NCI-H2029 treated with DMSO at 0.1 percent for 48 hours (cell line): ENCODE data around the gene SEC22C.

ENCODE experiments used
- DNase-seq: peaks from one replicate; lab custom pipeline; 2025; lab: John Stamatoyannopoulos, UW

Gene SEC22C

DNA sequence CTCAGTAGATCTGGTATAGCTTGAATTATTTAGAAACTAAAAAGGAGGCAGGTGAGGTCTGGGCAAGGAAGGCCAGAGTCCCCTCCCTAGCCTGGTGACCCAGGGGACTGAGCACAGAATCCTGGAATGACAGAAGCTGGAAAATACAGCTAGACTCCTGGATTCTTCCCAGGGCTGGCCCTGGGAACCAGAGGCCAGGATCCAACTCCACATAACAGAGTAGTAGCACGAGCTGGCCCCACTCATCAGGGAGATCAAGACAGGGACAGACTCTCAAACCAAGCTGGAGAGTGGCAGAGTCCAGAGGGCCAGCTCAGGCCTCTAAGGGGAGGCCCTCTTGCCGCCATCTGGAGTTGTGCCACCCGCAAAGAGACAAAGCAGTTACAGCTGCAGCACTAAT is 68.6 kb downstream of the SEC22C start:
- DNase-seq, result no peak

DNA sequence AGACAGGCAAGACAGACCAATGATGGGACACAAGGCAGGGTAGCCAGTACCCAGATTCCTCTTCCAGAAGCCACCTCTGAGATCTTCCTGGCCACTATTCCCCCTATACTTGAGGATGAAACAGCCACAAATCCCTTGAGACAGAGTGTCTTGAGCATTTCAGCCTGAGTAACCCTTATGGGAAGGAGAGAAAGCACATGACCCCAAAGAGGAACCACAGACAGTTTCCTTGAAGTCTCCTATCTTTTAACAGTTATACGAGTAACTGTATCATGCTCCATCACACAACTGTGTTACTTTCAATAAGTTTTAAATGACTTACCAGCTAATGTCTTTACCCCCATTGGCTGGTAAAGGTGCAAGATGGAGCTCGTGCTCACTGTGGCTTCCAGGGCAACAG is 70.0 kb downstream of the SEC22C start:
- DNase-seq, result no peak

DNA sequence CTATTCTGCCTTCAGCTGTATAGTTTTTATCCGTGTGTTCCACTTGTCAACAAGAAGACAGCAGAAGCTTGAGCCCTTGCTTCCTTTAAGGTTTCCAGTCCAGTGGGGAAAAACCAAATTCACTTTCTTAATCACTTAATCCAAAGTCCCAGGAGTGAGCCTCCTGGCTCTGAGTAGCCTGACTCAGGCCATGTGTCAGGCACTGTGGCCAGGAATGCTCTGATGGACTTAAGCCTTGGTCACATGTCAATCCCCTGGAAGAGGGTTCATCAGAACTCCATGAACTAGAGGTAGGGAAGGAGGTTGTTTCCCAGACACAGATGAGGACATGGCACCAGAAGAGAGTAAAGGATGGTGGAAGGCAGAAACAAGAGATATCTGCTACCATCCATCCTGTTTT is 70.6 kb downstream of the SEC22C start:
- DNase-seq, result no peak

DNA sequence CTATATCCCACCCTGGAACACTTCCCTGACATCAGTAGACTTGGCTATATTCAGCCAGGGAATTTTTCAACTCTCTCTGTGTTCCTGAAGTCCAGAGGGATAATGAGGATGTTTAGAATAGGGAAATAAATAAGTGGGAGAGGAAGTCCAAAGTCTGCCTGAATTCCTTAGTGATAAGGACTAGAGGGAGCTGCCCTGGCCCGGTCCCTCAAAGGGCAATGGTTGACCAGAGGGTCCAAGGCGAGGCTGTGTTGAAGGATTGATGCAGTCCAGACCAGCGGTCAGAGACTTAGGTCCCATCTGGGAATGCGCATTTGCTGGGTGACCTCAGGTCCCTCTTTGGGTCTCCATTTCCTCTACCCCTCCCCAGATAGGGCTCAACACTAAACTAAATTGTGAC is 71.4 kb downstream of the SEC22C start:
- DNase-seq, result no peak

DNA sequence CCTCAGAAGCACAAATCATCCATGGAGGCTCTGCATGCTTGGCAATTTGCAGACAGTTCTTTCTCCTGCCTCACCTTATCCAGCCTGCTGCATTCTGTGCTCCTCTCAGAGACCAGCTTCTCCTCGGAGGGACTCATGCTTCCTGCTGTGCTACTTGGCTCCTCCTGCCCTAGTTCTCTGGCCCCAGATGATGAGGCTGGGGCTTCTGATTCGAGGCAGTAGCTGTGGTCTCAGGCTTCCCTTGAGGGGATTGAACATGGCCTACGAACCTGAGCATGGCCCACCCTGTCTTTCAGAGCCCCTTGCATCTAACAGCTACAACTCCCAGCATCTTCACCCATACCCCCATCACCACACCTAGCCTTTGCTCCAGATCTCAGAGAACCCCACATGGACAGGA is 72.7 kb downstream of the SEC22C start:
- DNase-seq, result no peak

DNA sequence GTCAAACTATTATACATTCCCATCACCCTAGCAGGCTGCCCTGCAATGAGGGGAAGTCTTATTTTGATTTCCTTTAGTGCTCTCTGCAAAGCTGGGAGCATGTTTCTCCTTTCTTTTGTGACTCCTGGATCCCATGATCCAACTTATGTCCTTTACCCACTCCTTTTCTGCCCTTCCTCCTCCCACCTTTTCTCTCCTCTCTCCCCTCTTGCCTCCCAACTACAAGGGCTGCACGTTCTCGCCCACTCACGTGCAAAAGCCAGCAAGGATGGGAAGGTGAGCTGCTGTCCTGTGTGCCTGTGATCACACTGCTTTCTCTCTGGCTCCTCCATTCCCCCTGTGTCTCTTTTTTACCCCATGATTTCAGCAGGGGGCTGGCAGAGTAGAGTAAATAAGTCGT is 73.2 kb downstream of the SEC22C start:
- DNase-seq, result no peak

DNA sequence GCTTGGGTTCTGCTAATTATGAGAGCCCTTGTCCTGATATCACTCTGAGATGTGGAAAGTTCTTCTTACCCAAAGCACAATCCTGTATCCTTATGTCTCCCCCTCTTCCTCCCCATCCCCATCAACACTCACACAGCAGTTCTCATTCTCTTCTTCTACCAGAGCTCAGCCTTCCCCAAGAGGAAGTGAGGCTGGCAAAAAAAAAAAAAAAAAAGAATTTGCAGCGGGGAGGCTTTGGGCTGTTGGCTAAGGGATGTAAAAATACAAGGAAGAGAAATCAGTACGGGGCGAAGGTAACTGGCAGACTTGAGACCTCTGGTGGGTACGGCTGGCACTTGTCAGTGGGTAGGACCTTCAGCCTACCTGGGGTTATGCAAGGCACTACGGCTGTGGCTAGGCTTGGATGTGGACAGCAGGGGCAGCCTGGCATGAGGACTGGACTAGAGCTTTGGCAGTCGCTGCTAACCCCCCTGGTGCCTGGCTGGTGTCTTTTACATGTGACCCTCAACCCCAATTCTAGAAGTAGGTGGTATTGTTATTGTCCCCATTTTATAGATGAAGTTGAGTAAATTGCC is 73.9 kb downstream of the SEC22C start:
- no peak for DNase-seq

DNA sequence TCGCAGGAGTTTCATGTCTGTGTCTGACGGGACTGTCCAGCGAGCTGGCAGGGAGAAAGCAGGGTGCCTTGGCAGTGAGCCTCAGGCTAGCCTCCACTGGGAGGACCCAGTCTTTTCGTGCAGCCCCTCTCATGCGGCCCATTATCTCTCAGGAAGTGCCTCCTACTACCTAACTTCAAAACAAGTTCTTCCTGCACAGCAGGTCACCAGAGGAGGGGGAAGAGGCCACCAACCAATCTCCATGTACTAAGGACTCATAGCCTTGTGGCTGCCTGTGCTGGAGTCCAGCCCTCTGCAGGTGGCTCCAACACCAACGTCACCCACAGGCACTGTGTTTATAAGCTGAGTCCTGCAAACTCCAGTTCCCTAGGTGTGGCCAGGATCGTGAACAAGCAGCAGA is 74.5 kb downstream of the SEC22C start:
- no peak for DNase-seq

DNA sequence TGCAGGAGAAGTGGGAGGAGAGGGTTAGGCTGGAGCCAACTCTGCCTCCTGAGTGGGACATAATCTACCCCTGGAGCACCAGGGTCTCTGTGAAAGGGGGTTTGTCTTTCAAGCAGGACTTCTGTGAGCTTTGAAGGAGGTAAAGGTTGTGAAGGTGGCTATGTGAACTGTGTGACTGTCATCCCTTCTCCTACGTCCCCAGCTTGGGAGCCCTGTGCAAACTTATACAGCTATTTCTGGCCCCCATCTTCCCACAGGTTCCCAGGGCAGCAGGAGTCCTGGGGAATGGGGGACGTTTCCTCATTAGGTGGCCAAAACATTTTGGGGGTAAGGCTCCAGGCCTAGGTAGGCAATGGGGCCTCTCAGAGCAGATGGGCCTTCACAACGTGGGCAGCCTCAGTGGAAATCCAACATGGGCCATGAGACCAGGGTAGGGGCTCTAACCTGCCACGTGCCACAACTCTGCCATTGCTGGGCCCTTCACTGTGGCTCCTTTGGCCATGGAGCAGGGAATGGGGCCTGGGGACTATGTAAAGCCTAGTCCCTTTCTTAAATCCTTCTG is 75.8 kb downstream of the SEC22C start:
- DNase-seq, result no peak

DNA sequence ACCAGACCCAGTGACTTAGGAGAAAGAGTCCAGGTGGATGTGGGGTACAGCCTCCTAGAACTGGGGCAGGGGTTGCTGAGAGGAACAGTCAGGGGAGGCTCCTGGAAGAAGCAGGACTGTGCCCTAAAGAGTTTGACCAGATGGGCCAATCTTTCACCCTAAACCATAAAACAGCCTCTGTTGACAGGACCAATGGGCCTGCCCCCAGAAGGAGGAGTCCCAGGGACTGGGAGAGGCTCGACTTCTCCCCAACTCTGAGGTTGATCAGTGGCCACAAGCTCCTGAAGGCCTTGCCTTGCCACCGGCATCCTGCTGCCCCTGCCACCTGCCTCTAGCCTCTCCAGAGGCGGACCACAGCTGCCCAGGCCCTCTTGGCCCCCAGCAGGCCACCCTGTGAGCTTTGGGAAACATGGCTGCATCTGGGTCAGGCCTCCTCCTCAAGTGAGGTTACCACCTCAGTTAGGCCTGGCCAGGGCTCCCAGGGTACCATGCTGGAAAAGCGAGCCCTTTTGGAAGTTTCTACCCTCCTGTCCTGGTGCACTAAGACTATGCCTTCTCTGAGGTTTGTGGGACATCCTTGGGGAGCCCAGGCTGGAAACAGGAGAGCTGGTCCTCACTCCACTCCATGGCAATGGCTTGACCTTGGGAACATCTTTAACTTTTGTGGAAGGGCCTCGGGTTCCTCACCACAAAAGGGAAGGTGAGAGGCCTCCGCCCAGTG is 76.5 kb downstream of the SEC22C start:
- DNase-seq, result no peak

DNA sequence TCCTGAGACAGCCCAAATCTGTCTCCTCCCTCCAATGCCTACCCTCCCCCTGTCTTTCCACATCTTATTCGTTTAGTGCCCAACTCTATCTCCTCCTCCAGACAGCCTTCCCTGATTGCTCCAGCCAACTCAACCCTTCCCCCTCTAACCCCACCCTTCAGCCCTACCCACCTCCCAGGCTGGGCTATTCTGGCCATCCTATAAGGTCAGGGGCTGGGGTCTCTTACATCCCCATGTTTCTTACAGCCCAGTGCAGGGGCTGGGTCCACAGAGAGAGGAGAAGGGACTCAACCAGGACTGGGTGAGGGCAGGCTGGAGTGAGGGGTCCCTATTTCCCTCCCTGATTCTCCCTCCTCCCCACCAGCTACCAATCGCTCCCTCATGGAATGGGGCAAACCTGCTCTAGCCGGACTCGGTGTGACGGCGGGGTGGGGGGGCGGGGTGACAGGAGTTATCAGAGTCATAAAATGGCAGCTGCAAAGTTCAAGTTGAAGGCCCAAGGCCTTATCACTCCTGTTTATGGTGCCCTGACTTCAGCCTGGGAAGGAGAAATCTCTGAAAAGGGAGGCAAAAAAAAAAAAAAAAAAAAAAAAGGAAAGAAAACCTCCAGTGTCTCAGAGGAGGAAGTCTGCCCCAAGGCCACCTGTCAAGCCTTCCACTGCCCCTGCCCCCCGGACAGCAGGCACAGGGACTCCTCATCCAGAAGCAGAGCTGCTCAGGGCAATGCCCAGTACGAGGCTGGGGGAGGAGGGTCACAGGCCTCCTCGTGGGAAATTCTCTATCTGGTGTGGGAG is 77.2 kb downstream of the SEC22C start:
- no peak for DNase-seq

DNA sequence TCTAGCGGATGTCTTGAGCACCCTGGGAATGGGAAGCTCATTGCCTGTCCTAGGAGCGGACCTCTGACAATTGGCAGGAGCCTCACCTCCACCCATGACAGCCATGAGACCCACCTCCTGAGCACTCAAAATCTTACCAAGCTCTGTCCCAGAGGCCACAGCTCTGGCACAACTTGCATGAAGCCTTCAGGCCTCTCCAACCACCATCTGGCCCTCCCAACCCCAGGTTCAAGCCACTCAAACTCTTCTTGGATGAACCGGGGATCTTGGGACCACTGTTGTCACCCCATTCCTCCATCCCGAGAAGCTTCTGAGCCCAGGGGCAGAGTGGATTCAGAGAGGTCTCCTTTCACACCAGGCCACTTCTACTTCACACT is 77.8 kb downstream of the SEC22C start:
- DNase-seq, result no peak

DNA sequence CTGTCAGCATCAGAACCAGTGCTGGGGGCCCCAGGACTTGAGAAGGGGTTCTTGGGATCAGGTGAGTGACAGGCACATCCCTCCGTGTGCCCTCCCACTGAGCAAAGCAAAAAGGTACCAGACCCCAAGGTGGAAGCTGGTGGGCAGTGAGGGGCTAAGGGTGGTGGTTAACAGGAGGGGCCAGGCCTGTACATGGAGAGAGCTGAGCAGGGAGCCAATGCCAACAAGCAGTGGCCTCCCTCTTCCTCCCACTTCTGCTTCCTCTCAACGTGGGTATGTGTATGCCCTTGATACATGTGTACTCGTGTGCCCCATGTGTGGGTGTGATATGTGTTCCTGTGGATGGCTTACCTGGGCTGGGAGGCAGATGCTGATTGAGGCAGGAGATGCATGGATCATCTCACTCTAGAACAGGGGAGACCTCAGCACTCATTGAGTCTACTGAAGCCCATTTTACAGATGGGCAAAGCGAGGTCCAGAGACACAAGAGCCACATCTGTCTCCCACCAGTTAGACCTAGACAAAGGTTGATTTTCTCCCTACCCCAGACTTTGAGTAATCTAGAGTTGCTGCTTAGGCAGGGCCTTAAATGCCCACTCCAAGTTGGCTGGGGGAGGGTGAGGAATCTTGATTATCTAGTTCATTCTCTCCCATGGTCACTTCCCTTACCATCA is 78.4 kb downstream of the SEC22C start:
- no peak for DNase-seq

DNA sequence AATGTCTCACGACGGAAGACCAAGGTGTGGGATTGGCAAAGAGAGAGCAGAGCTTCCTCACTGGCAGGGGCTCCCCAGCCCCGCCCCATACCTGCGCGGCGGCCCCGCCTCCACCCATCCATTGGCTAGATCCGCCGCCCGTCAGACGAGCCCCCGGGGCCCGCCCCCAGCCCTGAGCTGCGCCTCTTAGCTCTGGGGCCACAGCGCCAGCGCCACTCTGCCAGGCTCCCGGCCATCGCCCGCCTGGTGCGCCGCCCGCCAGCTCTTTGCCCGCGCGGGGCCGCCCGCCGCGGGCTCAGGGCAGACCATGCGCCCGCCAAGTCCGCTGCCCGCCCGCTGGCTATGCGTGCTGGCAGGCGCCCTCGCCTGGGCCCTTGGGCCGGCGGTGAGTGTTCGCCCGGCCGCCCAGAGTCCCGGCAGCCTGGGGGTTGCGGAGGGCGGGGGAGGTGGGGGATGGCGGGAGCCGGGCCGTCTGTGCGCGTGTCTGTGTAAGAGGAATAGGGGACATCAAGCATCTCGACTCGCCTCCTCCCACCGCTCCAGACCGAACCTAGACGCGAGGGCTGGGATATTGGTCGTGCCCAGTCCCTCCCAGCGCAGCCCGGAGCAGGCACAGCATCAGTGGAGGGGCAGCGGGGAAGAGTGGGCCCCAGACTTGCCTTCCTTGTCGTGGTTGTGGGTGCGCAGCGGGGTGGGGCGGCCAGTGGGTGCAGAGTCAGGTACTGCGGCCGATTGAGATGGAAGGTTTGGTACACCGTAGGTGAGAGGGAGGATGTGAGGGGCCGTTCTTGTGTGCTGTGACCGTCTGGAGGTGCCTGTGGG is 79.1 kb downstream of the SEC22C start, which contains the start of gene VIPR1:
Gene VIPR1, plus strand, starts transcription at position 215 of the 822 bp plus-strand sequence. Its CDS starts 93 bp downstream, at position 308.
- peak; percentile 72 for DNase-seq

DNA sequence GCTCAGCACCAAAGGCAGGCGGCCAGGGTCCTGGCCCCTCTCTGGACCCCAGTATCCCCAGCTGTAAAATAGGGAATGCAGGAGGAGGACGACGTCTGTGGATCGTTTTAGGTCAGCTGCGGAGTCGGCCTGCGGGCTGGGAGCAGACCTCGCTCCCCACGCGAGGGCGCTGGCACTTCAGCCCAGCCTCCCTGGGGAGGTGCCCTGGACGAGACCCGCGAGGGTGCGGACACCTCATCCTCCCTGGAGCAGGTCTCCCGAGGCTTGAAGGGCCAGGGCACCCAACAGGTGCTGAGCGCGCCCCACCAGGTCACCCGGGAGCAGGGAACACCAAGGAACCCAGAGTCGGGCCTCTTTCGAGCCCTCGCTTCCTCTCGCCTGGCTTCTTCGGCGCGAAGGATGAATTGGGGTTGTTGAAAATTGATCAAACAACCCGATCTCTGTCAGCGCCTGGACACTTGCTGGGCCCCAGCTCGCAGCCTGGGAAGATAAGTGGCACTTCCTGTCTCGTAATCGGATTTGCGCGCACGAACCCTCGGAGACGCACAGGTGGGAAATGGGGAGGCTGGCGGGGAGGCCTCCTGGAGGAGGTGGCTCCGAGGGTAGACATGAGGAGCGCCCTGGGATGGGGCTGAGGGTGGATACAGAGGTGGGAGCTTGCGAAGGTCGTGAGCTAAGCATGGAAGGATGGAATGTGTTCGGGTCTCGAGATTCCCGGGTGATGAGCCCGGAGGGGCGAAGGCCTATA is 79.9 kb downstream of the SEC22C start:
- no peak for DNase-seq

DNA sequence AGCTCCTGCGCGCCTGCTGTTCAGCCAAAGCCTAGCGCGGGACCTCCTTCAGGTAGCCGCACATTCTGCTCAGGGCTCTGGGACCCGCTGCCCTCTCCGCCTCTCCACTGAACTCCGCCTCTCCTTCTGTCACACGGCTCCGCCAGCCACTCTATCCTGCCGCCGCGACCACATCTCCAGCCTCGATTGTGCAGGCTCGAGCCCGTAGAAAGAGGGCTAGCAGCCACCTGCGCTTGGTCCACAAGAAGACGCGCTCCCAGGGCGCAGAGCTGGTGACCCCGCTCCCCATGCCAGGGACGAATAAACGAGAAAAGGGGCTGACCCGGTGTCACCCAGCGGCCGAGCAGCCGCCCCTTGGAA is 80.5 kb downstream of the SEC22C start:
- no peak for DNase-seq

DNA sequence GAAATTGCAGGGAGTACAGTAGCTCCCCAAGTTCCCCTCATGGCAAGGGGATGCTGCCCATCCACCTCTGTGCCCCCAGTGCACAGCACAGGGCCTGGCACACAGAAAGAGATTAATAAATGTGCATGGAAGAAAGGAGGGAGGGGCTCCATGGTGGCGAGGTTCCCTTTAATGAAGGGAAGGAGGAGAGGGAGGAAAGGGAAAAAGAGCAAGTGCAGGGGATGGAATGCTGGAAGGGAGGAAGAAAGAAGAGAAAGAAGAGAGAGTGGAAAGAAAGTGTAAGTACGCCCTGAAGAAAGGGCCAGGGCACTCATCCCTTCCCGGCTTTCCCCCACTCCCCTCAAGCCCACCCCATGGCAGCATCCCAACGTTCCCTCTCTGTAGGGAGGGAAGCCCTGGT is 80.9 kb downstream of the SEC22C start:
- DNase-seq, result no peak

DNA sequence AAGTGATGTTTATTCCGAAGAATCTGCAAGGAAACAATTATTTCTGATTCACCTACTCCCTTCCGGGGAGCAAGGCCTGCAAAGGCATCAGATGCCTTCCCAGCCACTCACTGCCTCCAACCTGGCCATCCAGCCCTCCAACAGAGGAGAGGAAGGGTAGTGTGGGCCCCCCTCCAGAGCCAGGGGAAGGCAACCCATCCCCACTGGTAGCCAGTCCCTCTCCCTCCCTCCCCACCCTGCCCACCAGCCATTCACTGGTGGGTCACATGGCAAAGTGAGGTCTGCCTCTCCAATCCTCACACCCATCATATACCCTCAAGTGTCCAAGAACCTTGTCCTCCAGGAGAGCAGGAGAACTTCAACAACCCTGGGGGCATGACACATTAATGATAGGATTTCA is 81.7 kb downstream of the SEC22C start:
- DNase-seq, result no peak

DNA sequence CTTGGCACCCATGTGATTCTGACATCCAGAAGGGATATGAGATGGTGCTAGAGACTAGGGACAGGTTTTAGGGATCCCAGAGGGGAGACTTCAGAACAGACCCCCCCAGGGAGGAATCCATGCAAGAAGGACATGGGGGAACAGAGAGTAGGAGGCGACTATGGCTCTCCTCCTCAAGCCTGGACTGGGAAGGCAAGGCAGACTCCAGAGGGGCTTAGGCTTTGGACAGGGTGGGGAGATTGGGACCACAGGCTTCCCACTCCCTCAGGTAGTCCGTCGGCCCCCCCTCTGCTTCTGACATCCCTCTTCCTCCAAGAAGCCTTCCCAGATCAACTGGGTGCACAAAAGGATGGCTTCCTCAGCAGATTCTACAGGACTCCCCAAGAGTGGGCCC is 82.3 kb downstream of the SEC22C start:
- DNase-seq, result no peak

DNA sequence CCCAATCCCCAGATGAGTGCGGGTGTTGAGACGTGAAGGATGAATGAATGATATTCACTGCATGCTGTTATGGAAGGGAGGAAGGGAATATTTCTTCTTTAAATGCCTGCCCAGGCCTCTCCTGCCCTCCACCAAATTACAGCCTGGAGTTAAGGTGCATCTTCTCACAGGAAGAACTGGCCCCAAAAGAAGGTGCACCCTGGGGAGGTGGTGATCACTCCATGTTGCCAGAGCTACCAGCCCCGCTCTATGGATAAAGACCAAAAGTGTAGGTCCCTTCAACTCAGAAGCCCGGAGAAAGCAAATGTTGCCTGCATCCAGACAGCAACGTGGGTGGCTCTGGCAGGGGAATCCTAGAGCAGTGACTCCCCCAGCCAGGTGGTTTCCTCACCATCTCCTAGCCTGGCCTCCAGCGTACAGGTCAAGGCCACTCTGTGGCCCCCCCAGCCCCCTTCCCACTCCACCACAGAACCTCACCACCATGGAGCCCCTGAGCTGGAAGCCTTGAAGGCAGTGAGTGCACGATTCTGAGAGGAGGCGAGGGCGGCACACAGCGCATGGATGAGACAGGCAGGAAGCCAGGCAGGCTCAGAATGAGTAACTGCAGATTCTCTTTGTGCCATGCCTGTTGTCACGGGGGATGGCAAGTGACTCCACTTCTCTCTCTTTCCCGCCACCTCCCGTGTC is 82.8 kb downstream of the SEC22C start:
- no peak for DNase-seq
